ENCODE results near the gene TRPC4AP.

TRPC4AP gene

GRCh38 chr20:34994509-34995131 lies 98.0 kb downstream of the TRPC4AP start:
- ChIA-PET CTCF (interaction anchor here (0.9 to 1.2 kb wide), 3 partner anchors 8 to 162 kb away, joined by 3 read pairs; no protein-coding TSS in a partner anchor), POLR2A (interaction anchor here (0.5 kb wide), 1 partner anchor 22 kb away, joined by 3 read pairs; no protein-coding TSS in a partner anchor)
- no peak for DNase-seq
- 90% methylated on average over 11 of the region's 14 CpGs for WGBS (ENCODE audit: insufficient coverage)
- no peak overlapping the region for H3K27ac ChIP-seq (ENCODE audit: insufficient read depth in 1 of 2, low read depth in 1 of 2, low read length in 2 of 2, poor library complexity in 1 of 2, severe bottlenecking in 2 of 2)
- no peaks in the 10 kb centered on the region for H3K4me1 ChIP-seq (ENCODE audit: control extremely low read depth in 1 of 4, control insufficient read depth in 4 of 4, insufficient read depth in 4 of 4, low read length in 3 of 4)
- H3K4me3 ChIP-seq (ENCODE audit: control insufficient read depth in 1 of 7, extremely low read depth in 1 of 7, insufficient read depth in 4 of 7, low read depth in 2 of 7, low read length in 6 of 7), result no peak overlapping the region
- H3K9me3 ChIP-seq (ENCODE audit: control extremely low read depth in 1 of 5, control insufficient read depth in 4 of 5, insufficient read depth in 2 of 5, low read depth in 1 of 5, low read length in 4 of 5), result no peaks in the 10 kb centered on the region
- H3K27me3 ChIP-seq (replicated peaks in 2 of 5; ENCODE audit: control insufficient read depth in 4 of 5, insufficient read depth in 5 of 5, low read length in 4 of 5), result no peaks in the 10 kb centered on the region
- peaks cover 8 to 62% (median 39%) of the 10 kb centered on the region in 4 experiments for H3K36me3 ChIP-seq (ENCODE audit: control insufficient read depth in 4 of 4, insufficient read depth in 4 of 4, low read length in 3 of 4)

GRCh38 chr20:34993941-34994508 lies 98.6 kb downstream of the TRPC4AP start:
- Histone ChIP-seq H3K9me3 (ENCODE audit: control extremely low read depth in 1 of 5, control insufficient read depth in 4 of 5, insufficient read depth in 2 of 5, low read depth in 1 of 5, low read length in 4 of 5) (no peaks in the 10 kb centered on the region), H3K4me1 (ENCODE audit: control extremely low read depth in 1 of 4, control insufficient read depth in 4 of 4, insufficient read depth in 4 of 4, low read length in 3 of 4) (no peaks in the 10 kb centered on the region), H3K27me3 (replicated peaks in 2 of 5; ENCODE audit: control insufficient read depth in 4 of 5, insufficient read depth in 5 of 5, low read length in 4 of 5) (no peaks in the 10 kb centered on the region), H3K4me3 (ENCODE audit: control insufficient read depth in 1 of 7, extremely low read depth in 1 of 7, insufficient read depth in 4 of 7, low read depth in 2 of 7, low read length in 6 of 7) (no peak overlapping the region), H3K27ac (ENCODE audit: insufficient read depth in 1 of 2, low read depth in 1 of 2, low read length in 2 of 2, poor library complexity in 1 of 2, severe bottlenecking in 2 of 2) (no peak overlapping the region), H3K36me3 (ENCODE audit: control insufficient read depth in 4 of 4, insufficient read depth in 4 of 4, low read length in 3 of 4) (peaks cover 8 to 57% (median 34%) of the 10 kb centered on the region in 4 experiments)
- DNase-seq, result no peak
- 93% methylated on average over 22 of the region's 22 CpGs for WGBS (ENCODE audit: insufficient coverage)
- CTCF ChIA-PET, result interaction anchor here (0.5 to 1.2 kb wide), 3 partner anchors 9 to 161 kb away, joined by 3 read pairs; no protein-coding TSS in a partner anchor
- POLR2A ChIA-PET, result interaction anchor here (0.5 kb wide), 1 partner anchor 21 kb away, joined by 3 read pairs; no protein-coding TSS in a partner anchor

GRCh38 chr20:34992751-34993417 lies 99.7 kb downstream of the TRPC4AP start:
- CTCF ChIA-PET, result no interaction called here
- POLR2A ChIA-PET, result no interaction called here
- H3K4me1 ChIP-seq (ENCODE audit: control extremely low read depth in 1 of 4, control insufficient read depth in 4 of 4, insufficient read depth in 4 of 4, low read length in 3 of 4), result no peaks in the 10 kb centered on the region

GRCh38 chr20:34990661-34991214 lies 101.9 kb downstream of the TRPC4AP start:
- CTCF ChIA-PET, result no interaction called here
- DNase-seq, result no peak
- peaks cover 0 to 7% (median 0%) of the 10 kb centered on the region in 5 experiments for H3K27me3 ChIP-seq (replicated peaks in 2 of 5; ENCODE audit: control insufficient read depth in 4 of 5, insufficient read depth in 5 of 5, low read length in 4 of 5)
- no peak overlapping the region for H3K4me3 ChIP-seq (ENCODE audit: control insufficient read depth in 1 of 7, extremely low read depth in 1 of 7, insufficient read depth in 4 of 7, low read depth in 2 of 7, low read length in 6 of 7)
- POLR2A ChIA-PET, result no interaction called here
- WGBS (ENCODE audit: insufficient coverage), result 96% methylated on average over 17 of the region's 18 CpGs
- no peaks in the 10 kb centered on the region for H3K4me1 ChIP-seq (ENCODE audit: control extremely low read depth in 1 of 4, control insufficient read depth in 4 of 4, insufficient read depth in 4 of 4, low read length in 3 of 4)
- H3K36me3 ChIP-seq (ENCODE audit: control insufficient read depth in 4 of 4, insufficient read depth in 4 of 4, low read length in 3 of 4), result peaks cover 4 to 28% (median 15%) of the 10 kb centered on the region in 4 experiments
- H3K27ac ChIP-seq (ENCODE audit: insufficient read depth in 1 of 2, low read depth in 1 of 2, low read length in 2 of 2, poor library complexity in 1 of 2, severe bottlenecking in 2 of 2), result no peak overlapping the region
- no peaks in the 10 kb centered on the region for H3K9me3 ChIP-seq (ENCODE audit: control extremely low read depth in 1 of 5, control insufficient read depth in 4 of 5, insufficient read depth in 2 of 5, low read depth in 1 of 5, low read length in 4 of 5)

More at GRCh38 chr20:34992751-34993417, 99.7 kb downstream of the TRPC4AP start:
- H3K27ac ChIP-seq (ENCODE audit: insufficient read depth in 1 of 2, low read depth in 1 of 2, low read length in 2 of 2, poor library complexity in 1 of 2, severe bottlenecking in 2 of 2), result no peak overlapping the region
- no peak for DNase-seq
- WGBS (ENCODE audit: insufficient coverage), result 97% methylated on average over 13 of the region's 20 CpGs
- no peaks in the 10 kb centered on the region for H3K9me3 ChIP-seq (ENCODE audit: control extremely low read depth in 1 of 5, control insufficient read depth in 4 of 5, insufficient read depth in 2 of 5, low read depth in 1 of 5, low read length in 4 of 5)
- H3K36me3 ChIP-seq (ENCODE audit: control insufficient read depth in 4 of 4, insufficient read depth in 4 of 4, low read length in 3 of 4), result peaks cover 4 to 46% (median 28%) of the 10 kb centered on the region in 4 experiments
- no peak overlapping the region for H3K4me3 ChIP-seq (ENCODE audit: control insufficient read depth in 1 of 7, extremely low read depth in 1 of 7, insufficient read depth in 4 of 7, low read depth in 2 of 7, low read length in 6 of 7)
- H3K27me3 ChIP-seq (replicated peaks in 2 of 5; ENCODE audit: control insufficient read depth in 4 of 5, insufficient read depth in 5 of 5, low read length in 4 of 5), result no peaks in the 10 kb centered on the region

GRCh38 chr20:34990231-34990630 lies 102.4 kb downstream of the TRPC4AP start:
- no peak overlapping the region for H3K27ac ChIP-seq (ENCODE audit: insufficient read depth in 1 of 2, low read depth in 1 of 2, low read length in 2 of 2, poor library complexity in 1 of 2, severe bottlenecking in 2 of 2)
- H3K27me3 ChIP-seq (replicated peaks in 2 of 5; ENCODE audit: control insufficient read depth in 4 of 5, insufficient read depth in 5 of 5, low read length in 4 of 5), result peaks cover 0 to 11% (median 0%) of the 10 kb centered on the region in 5 experiments
- WGBS (ENCODE audit: insufficient coverage), result 92% methylated on average over 7 of the region's 11 CpGs
- H3K4me1 ChIP-seq (ENCODE audit: control extremely low read depth in 1 of 4, control insufficient read depth in 4 of 4, insufficient read depth in 4 of 4, low read length in 3 of 4), result no peaks in the 10 kb centered on the region
- CTCF ChIA-PET, result no interaction called here
- no peak overlapping the region for H3K4me3 ChIP-seq (ENCODE audit: control insufficient read depth in 1 of 7, extremely low read depth in 1 of 7, insufficient read depth in 4 of 7, low read depth in 2 of 7, low read length in 6 of 7)
- POLR2A ChIA-PET, result no interaction called here
- H3K36me3 ChIP-seq (ENCODE audit: control insufficient read depth in 4 of 4, insufficient read depth in 4 of 4, low read length in 3 of 4), result peaks cover 4 to 23% (median 12%) of the 10 kb centered on the region in 4 experiments
- DNase-seq, result no peak
- H3K9me3 ChIP-seq (ENCODE audit: control extremely low read depth in 1 of 5, control insufficient read depth in 4 of 5, insufficient read depth in 2 of 5, low read depth in 1 of 5, low read length in 4 of 5), result no peaks in the 10 kb centered on the region

- H3K36me3 ChIP-seq (ENCODE audit: control insufficient read depth in 4 of 4, insufficient read depth in 4 of 4, low read length in 3 of 4), result peaks cover 3 to 17% (median 8%) of the 10 kb centered on the region in 4 experiments
- H3K27me3 ChIP-seq (replicated peaks in 2 of 5; ENCODE audit: control insufficient read depth in 4 of 5, insufficient read depth in 5 of 5, low read length in 4 of 5), result peaks cover 0 to 13% (median 0%) of the 10 kb centered on the region in 5 experiments
- H3K27ac ChIP-seq (ENCODE audit: insufficient read depth in 1 of 2, low read depth in 1 of 2, low read length in 2 of 2, poor library complexity in 1 of 2, severe bottlenecking in 2 of 2), result no peak overlapping the region
- CTCF ChIA-PET, result interaction anchor here (1.1 kb wide), 1 partner anchor 27 kb away, joined by 3 read pairs; no protein-coding TSS in a partner anchor
- DNase-seq, result no peak
- WGBS (ENCODE audit: insufficient coverage), result 88% methylated on average over 14 of the region's 14 CpGs
- no peak overlapping the region for H3K4me3 ChIP-seq (ENCODE audit: control insufficient read depth in 1 of 7, extremely low read depth in 1 of 7, insufficient read depth in 4 of 7, low read depth in 2 of 7, low read length in 6 of 7)
- H3K9me3 ChIP-seq (ENCODE audit: control extremely low read depth in 1 of 5, control insufficient read depth in 4 of 5, insufficient read depth in 2 of 5, low read depth in 1 of 5, low read length in 4 of 5), result no peaks in the 10 kb centered on the region
- H3K4me1 ChIP-seq (ENCODE audit: control extremely low read depth in 1 of 4, control insufficient read depth in 4 of 4, insufficient read depth in 4 of 4, low read length in 3 of 4), result no peaks in the 10 kb centered on the region
- POLR2A ChIA-PET, result no interaction called here
Measured at GRCh38 chr20:34989670-34990069, 102.9 kb downstream of the TRPC4AP start.

Measured in common myeloid progenitor, CD34-positive (primary cell).